ENCODE measurements around the gene FAM200C. TPM values are rescaled to one million over a fixed set of nuclear protein-coding genes. Genes with fewer than 3 reads are reported as not detected.
A peak's percentile ranks its signal among the peaks of the same experiment; 100 is the strongest.

Gene FAM200C
- total RNA-seq (under 1 TPM in 4 of 5 donors, not detected in 1; 0.12 to 0.76 (median 0.58) TPM), total RNA-seq (0.08 to 2.6 (median 0.61) reads per million in 29 experiments)
- 0.79 TPM for total RNA-seq (2013)

- no peaks in the 10 kb centered on the region for H3K9me3 Mint-ChIP-seq
- H3K36me3 Mint-ChIP-seq, result peaks cover 16% of the 10 kb centered on the region
- peak within 1 kb of the TSS; percentile 89 to 95 (median 90) for H3K4me3 Mint-ChIP-seq
- H3K27me3 Mint-ChIP-seq, result no peaks in the 10 kb centered on the region
- DNase-seq (peak in 34 of 35 experiments; percentile 14 to 74 (median 34)), ATAC-seq (replicated peaks in 1 of 4) (peak; percentile 78 to 86 (median 80))
- peaks cover 2 to 8% of the 10 kb centered on the region in 2 experiments for H3K4me1 ChIP-seq (ENCODE audit: control insufficient read depth in 1 of 2, extremely low read depth in 1 of 2, insufficient read depth in 2 of 2, low read length in 2 of 2)
- peak within 1 kb of the TSS; percentile 1 for H3K27ac ChIP-seq (ENCODE audit: low read length)
- H3K27me3 ChIP-seq (replicated peaks in 1 of 2; ENCODE audit: control insufficient read depth in 2 of 2, extremely low read depth in 1 of 2, insufficient read depth in 2 of 2, low read length in 1 of 2), result no peaks in the 10 kb centered on the region
- H3K9me3 ChIP-seq, result no peaks in the 10 kb centered on the region
- H3K4me1 Mint-ChIP-seq, result peaks cover 21 to 23% (median 21%) of the 10 kb centered on the region in 3 donors
- peak within 1 kb of the TSS; percentile 72 to 84 for H3K4me3 ChIP-seq (ENCODE audit: control insufficient read depth in 1 of 2, extremely low read depth in 1 of 2, low read length in 1 of 2)
- CTCF ChIA-PET, result interaction anchor here (0.6 to 0.7 kb wide), 6 partner anchors 8 to 378 kb away, joined by 3 to 4 read pairs (median 3); partner anchors contain the start of gene PTTG1 (in 1 of the 2)
- H3K36me3 ChIP-seq (ENCODE audit: control insufficient read depth in 2 of 2, extremely low read depth in 1 of 2, insufficient read depth in 1 of 2, low read length in 1 of 2), result peaks cover 4 to 32% of the 10 kb centered on the region in 2 donors
- POLR2A ChIA-PET, result interaction anchor here (0.5 to 1.0 kb wide), 6 partner anchors 18 to 374 kb away, joined by 3 to 7 read pairs (median 4); partner anchors contain the start of gene SLU7 (in 2 of the 2)
- H3K27ac Mint-ChIP-seq, result peak within 1 kb of the TSS; percentile 73 to 82
- WGBS (ENCODE audit: insufficient coverage), result under 1% methylated on average over 28 of the region's 41 CpGs
Observed at GRCh38 chr5:160399402-160400353, at the start of gene FAM200C. Gene FAM200C (minus strand): TSS chr5:160400054. CDS start chr5:160395490, 4,564 bp downstream.

GRCh38 chr5:160449458-160449857, 49.6 kb upstream of the FAM200C start:
- Histone ChIP-seq H3K4me1 (ENCODE audit: control insufficient read depth in 1 of 2, extremely low read depth in 1 of 2, insufficient read depth in 2 of 2, low read length in 2 of 2) (peaks cover 0 to 4% of the 10 kb centered on the region in 2 experiments), H3K27me3 (replicated peaks in 1 of 2; ENCODE audit: control insufficient read depth in 2 of 2, extremely low read depth in 1 of 2, insufficient read depth in 2 of 2, low read length in 1 of 2) (no peaks in the 10 kb centered on the region), H3K9me3 (no peaks in the 10 kb centered on the region), H3K36me3 (ENCODE audit: control insufficient read depth in 2 of 2, extremely low read depth in 1 of 2, insufficient read depth in 1 of 2, low read length in 1 of 2) (no peaks in the 10 kb centered on the region), H3K4me3 (ENCODE audit: control insufficient read depth in 1 of 2, extremely low read depth in 1 of 2, low read length in 1 of 2) (no peak overlapping the region), H3K27ac (ENCODE audit: low read length) (no peak overlapping the region)
- peaks cover 2 to 5% of the 10 kb centered on the region in 2 donors for H3K27me3 Mint-ChIP-seq
- ChIA-PET POLR2A (no interaction called here), CTCF (interaction anchor here in 1 of 2 donors (3.4 kb wide), 1 partner anchor 11 kb away, joined by 14 read pairs; no protein-coding TSS in a partner anchor)
- no peak for DNase-seq
- H3K36me3 Mint-ChIP-seq, result no peaks in the 10 kb centered on the region
- H3K9me3 Mint-ChIP-seq, result no peaks in the 10 kb centered on the region
- H3K4me3 Mint-ChIP-seq, result no peak overlapping the region
- no peak overlapping the region for H3K27ac Mint-ChIP-seq
- H3K4me1 Mint-ChIP-seq, result peaks cover 0 to 5% (median 0%) of the 10 kb centered on the region in 3 donors
- no CpG with 5 or more reads among the region's 3 CpGs for WGBS (ENCODE audit: insufficient coverage)
- ATAC-seq (replicated peaks in 1 of 4), result no peak

DNA sequence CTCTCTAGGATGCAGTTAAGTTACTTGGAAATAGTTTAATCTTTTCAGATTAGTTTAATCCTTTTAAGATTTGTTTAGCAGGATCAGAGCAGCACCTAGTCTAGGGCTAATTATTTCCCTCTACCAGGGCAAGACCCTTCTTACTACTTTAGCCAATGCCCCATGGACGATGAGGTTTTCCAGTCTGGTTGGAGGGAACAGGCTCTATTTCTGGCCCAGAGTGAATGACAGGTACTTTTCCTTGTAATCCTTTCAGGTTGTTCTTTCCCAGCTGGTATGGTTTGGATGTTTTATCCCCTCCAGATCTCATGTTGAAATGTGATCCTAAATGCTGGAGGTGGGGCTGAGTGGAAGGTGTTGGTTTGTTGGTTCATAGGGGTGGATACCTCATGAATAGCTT, 49.0 kb upstream of the FAM200C start:
- Mint-ChIP-seq H3K27me3 (peaks cover under 1 to 2% of the 10 kb centered on the region in 2 donors), H3K4me3 (no peak overlapping the region), H3K36me3 (no peaks in the 10 kb centered on the region), H3K27ac (no peak overlapping the region), H3K9me3 (no peaks in the 10 kb centered on the region), H3K4me1 (peaks cover 0 to 5% (median 0%) of the 10 kb centered on the region in 3 donors)
- Histone ChIP-seq H3K27me3 (replicated peaks in 1 of 2; ENCODE audit: control insufficient read depth in 2 of 2, extremely low read depth in 1 of 2, insufficient read depth in 2 of 2, low read length in 1 of 2) (no peaks in the 10 kb centered on the region), H3K27ac (ENCODE audit: low read length) (no peak overlapping the region), H3K9me3 (no peaks in the 10 kb centered on the region), H3K36me3 (ENCODE audit: control insufficient read depth in 2 of 2, extremely low read depth in 1 of 2, insufficient read depth in 1 of 2, low read length in 1 of 2) (no peaks in the 10 kb centered on the region), H3K4me1 (ENCODE audit: control insufficient read depth in 1 of 2, extremely low read depth in 1 of 2, insufficient read depth in 2 of 2, low read length in 2 of 2) (peaks cover 0 to 4% of the 10 kb centered on the region in 2 experiments), H3K4me3 (ENCODE audit: control insufficient read depth in 1 of 2, extremely low read depth in 1 of 2, low read length in 1 of 2) (no peak overlapping the region)
- no CpG with 5 or more reads among the region's 1 CpG for WGBS (ENCODE audit: insufficient coverage)
- ATAC-seq (replicated peaks in 1 of 4) (no peak), DNase-seq (no peak)
- ChIA-PET CTCF (interaction anchor here in 1 of 2 donors (3.4 kb wide), 1 partner anchor 11 kb away, joined by 14 read pairs; no protein-coding TSS in a partner anchor), POLR2A (no interaction called here)

- H3K9me3 ChIP-seq, result no peaks in the 10 kb centered on the region
- H3K4me1 Mint-ChIP-seq, result peaks cover 0 to 12% (median 0%) of the 10 kb centered on the region in 3 donors
- no peak overlapping the region for H3K4me3 Mint-ChIP-seq
- no peak overlapping the region for H3K27ac Mint-ChIP-seq
- H3K9me3 Mint-ChIP-seq, result no peaks in the 10 kb centered on the region
- CTCF ChIA-PET, result no interaction called here
- peaks cover 0 to 4% of the 10 kb centered on the region in 2 experiments for H3K4me1 ChIP-seq (ENCODE audit: control insufficient read depth in 1 of 2, extremely low read depth in 1 of 2, insufficient read depth in 2 of 2, low read length in 2 of 2)
- H3K27me3 ChIP-seq (replicated peaks in 1 of 2; ENCODE audit: control insufficient read depth in 2 of 2, extremely low read depth in 1 of 2, insufficient read depth in 2 of 2, low read length in 1 of 2), result no peaks in the 10 kb centered on the region
- DNase-seq (no peak), ATAC-seq (replicated peaks in 1 of 4) (no peak)
- POLR2A ChIA-PET, result no interaction called here
- no peaks in the 10 kb centered on the region for H3K36me3 ChIP-seq (ENCODE audit: control insufficient read depth in 2 of 2, extremely low read depth in 1 of 2, insufficient read depth in 1 of 2, low read length in 1 of 2)
- no peaks in the 10 kb centered on the region for H3K36me3 Mint-ChIP-seq
- no peak overlapping the region for H3K4me3 ChIP-seq (ENCODE audit: control insufficient read depth in 1 of 2, extremely low read depth in 1 of 2, low read length in 1 of 2)
- H3K27me3 Mint-ChIP-seq, result no peaks in the 10 kb centered on the region
- no peak overlapping the region for H3K27ac ChIP-seq (ENCODE audit: low read length)
Observed at GRCh38 chr5:160445751-160446150, 45.9 kb upstream of the FAM200C start.

DNA sequence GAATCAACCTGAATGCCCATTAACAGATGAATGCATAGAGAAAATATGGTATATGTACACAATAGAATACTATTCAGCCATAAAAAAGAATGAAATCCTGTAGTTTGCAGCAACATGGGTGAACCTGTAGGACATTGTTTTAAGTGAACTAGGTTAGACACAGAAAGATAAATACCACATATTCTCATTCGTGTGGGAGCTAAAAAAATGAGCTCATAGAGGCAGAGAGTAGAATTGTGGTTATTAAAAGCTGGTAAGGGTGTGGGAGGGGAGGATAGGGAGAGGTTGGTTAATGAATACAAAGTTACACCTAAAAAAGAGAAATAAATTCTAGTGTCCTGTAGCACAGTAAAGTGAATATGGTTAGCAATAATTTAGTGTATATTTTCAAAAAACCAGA, 45.3 kb upstream of the FAM200C start:
- Mint-ChIP-seq H3K27ac (no peak overlapping the region), H3K4me1 (peaks cover 0 to 9% (median 0%) of the 10 kb centered on the region in 3 donors), H3K27me3 (no peaks in the 10 kb centered on the region), H3K36me3 (no peaks in the 10 kb centered on the region), H3K4me3 (no peak overlapping the region), H3K9me3 (no peaks in the 10 kb centered on the region)
- ChIA-PET CTCF (no interaction called here), POLR2A (no interaction called here)
- Histone ChIP-seq H3K27ac (ENCODE audit: low read length) (no peak overlapping the region), H3K9me3 (no peaks in the 10 kb centered on the region), H3K27me3 (replicated peaks in 1 of 2; ENCODE audit: control insufficient read depth in 2 of 2, extremely low read depth in 1 of 2, insufficient read depth in 2 of 2, low read length in 1 of 2) (no peaks in the 10 kb centered on the region), H3K4me3 (ENCODE audit: control insufficient read depth in 1 of 2, extremely low read depth in 1 of 2, low read length in 1 of 2) (no peak overlapping the region), H3K4me1 (ENCODE audit: control insufficient read depth in 1 of 2, extremely low read depth in 1 of 2, insufficient read depth in 2 of 2, low read length in 2 of 2) (peaks cover 0 to 2% of the 10 kb centered on the region in 2 experiments), H3K36me3 (ENCODE audit: control insufficient read depth in 2 of 2, extremely low read depth in 1 of 2, insufficient read depth in 1 of 2, low read length in 1 of 2) (no peaks in the 10 kb centered on the region)
- no CpG with 5 or more reads among the region's 1 CpG for WGBS (ENCODE audit: insufficient coverage)
- DNase-seq (no peak), ATAC-seq (replicated peaks in 1 of 4) (no peak)

DNA sequence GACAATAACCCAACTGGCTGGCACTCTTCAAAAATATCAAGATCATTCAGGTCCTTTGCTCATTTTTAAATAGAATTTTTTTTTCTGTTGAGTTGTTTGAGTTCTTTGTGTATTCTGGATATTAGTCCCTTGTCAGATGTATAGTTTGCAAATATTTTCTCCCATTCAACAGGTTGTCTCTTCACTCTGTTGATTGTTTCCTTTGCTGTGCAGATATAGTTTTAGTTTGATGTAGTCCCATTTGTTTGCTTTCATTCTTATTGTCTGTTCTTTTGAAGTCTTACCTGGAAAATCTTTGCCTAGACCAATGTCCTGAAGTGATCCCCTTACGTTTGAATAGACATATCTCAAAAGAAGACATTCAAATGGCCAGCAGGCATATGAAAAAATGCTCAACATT, 44.6 kb upstream of the FAM200C start:
- Mint-ChIP-seq H3K27ac (no peak overlapping the region), H3K36me3 (no peaks in the 10 kb centered on the region), H3K4me1 (peaks cover 0 to 11% (median 0%) of the 10 kb centered on the region in 3 donors), H3K27me3 (no peaks in the 10 kb centered on the region), H3K4me3 (no peak overlapping the region), H3K9me3 (no peaks in the 10 kb centered on the region)
- WGBS (ENCODE audit: insufficient coverage), result no CpG with 5 or more reads among the region's 1 CpG
- no peaks in the 10 kb centered on the region for H3K36me3 ChIP-seq (ENCODE audit: control insufficient read depth in 2 of 2, extremely low read depth in 1 of 2, insufficient read depth in 1 of 2, low read length in 1 of 2)
- ChIA-PET CTCF (interaction anchor here in 1 of 2 donors (0.5 kb wide), 1 partner anchor 983 kb away, joined by 3 read pairs; no protein-coding TSS in a partner anchor), POLR2A (no interaction called here)
- DNase-seq (no peak), ATAC-seq (replicated peaks in 1 of 4) (no peak)
- H3K9me3 ChIP-seq, result no peaks in the 10 kb centered on the region
- no peaks in the 10 kb centered on the region for H3K27me3 ChIP-seq (replicated peaks in 1 of 2; ENCODE audit: control insufficient read depth in 2 of 2, extremely low read depth in 1 of 2, insufficient read depth in 2 of 2, low read length in 1 of 2)
- no peaks in the 10 kb centered on the region for H3K4me1 ChIP-seq (ENCODE audit: control insufficient read depth in 1 of 2, extremely low read depth in 1 of 2, insufficient read depth in 2 of 2, low read length in 2 of 2)
- H3K27ac ChIP-seq (ENCODE audit: low read length), result no peak overlapping the region
- H3K4me3 ChIP-seq (ENCODE audit: control insufficient read depth in 1 of 2, extremely low read depth in 1 of 2, low read length in 1 of 2), result no peak overlapping the region
